ENCODE data around the gene NOL8. TPM values are rescaled to one million over a fixed set of nuclear protein-coding genes. Genes with fewer than 3 reads are reported as not detected.

The NOL8 gene
- total RNA-seq, 1 experiment from 2014 or later = 48.2 TPM

DNA sequence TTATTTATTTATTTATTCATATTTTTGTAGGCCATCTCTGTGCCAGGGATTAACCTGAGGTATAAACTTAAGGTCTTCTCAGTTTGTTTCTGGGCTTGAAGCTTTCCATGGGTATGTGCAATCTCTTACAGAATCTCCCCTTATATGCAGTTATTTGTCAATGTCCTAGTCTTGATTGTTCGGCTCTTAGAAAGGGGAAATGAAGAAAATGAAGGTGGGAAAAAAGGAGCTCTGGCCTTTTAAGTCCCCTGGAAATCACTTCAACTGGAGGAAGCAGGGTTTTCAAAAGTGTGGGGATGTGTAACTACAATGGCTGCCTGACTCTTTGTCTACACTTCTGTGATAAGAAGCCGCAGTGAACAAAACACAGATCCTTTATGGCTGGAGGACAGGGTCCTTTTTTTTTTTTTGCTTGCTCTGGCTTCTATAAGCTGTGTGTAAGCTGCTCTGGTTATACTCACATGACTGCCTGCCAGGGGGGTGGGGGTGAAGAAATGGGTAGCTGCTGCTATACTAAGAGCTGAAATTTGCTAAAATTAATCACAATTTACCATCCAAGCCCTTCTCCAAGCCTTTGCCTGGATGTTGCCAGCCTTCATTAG, 34.3 kb upstream of the NOL8 start:
- TF ChIP-seq EZH2phosphoT487 (IDR thresholded peaks at IDR 0.05; ENCODE audit: borderline replicate concordance) (no peak), JUND (IDR thresholded peaks at IDR 0.05) (no peak), CTCF (IDR thresholded peaks at IDR 0.05 in 2 of 3, conservative IDR thresholded peaks at IDR 0.05 in 1 of 3; ENCODE audit: borderline replicate concordance in 1 of 3, insufficient read depth in 1 of 3, low read depth in 2 of 3, low read length in 2 of 3) (no peak), ZFX (IDR thresholded peaks at IDR 0.05) (no peak), ZBTB33 (IDR thresholded peaks at IDR 0.05; ENCODE audit: extremely low read depth, insufficient replicate concordance, low read length) (no peak), SIN3A (IDR thresholded peaks at IDR 0.05; ENCODE audit: low read depth) (no peak), CEBPB (IDR thresholded peaks at IDR 0.05; ENCODE audit: low read depth) (no peak), ZNF274 (IDR thresholded peaks at IDR 0.05; ENCODE audit: low read depth, low read length) (no peak), FOSL1 (IDR thresholded peaks at IDR 0.05; ENCODE audit: low read depth) (no peak), ATF3 (IDR thresholded peaks at IDR 0.05) (no peak), POLR2A (IDR thresholded peaks at IDR 0.05; ENCODE audit: borderline replicate concordance, extremely low read depth, insufficient read depth, insufficient read length) (no peak)
- TF ChIP-seq, protein P1, sequence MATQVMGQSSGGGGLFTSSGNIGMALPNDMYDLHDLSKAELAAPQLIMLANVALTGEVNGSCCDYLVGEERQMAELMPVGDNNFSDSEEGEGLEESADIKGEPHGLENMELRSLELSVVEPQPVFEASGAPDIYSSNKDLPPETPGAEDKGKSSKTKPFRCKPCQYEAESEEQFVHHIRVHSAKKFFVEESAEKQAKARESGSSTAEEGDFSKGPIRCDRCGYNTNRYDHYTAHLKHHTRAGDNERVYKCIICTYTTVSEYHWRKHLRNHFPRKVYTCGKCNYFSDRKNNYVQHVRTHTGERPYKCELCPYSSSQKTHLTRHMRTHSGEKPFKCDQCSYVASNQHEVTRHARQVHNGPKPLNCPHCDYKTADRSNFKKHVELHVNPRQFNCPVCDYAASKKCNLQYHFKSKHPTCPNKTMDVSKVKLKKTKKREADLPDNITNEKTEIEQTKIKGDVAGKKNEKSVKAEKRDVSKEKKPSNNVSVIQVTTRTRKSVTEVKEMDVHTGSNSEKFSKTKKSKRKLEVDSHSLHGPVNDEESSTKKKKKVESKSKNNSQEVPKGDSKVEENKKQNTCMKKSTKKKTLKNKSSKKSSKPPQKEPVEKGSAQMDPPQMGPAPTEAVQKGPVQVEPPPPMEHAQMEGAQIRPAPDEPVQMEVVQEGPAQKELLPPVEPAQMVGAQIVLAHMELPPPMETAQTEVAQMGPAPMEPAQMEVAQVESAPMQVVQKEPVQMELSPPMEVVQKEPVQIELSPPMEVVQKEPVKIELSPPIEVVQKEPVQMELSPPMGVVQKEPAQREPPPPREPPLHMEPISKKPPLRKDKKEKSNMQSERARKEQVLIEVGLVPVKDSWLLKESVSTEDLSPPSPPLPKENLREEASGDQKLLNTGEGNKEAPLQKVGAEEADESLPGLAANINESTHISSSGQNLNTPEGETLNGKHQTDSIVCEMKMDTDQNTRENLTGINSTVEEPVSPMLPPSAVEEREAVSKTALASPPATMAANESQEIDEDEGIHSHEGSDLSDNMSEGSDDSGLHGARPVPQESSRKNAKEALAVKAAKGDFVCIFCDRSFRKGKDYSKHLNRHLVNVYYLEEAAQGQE (IDR thresholded peaks at IDR 0.05; ENCODE audit: low read depth) = no peak
- TF ChIP-seq, protein P2, sequence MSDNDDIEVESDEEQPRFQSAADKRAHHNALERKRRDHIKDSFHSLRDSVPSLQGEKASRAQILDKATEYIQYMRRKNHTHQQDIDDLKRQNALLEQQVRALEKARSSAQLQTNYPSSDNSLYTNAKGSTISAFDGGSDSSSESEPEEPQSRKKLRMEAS (IDR thresholded peaks at IDR 0.05) = no peak
- intact Hi-C loops (cut with micrococcal nuclease) = no loop called here
- no peaks in the 10 kb centered on the region for H3K79me2 ChIP-seq (ENCODE audit: insufficient read depth, low read length)
- H3K9me2 ChIP-seq (ENCODE audit: insufficient read depth) = no peaks in the 10 kb centered on the region
- ChIA-PET POLR2A (no interaction called here), RAD21 (ENCODE audit: low non-redundant PET in 1 of 2, low total read pairs in 2 of 2, uncharacterized antibody in 2 of 2, unreplicated experiment in 2 of 2) (no interaction called here), CTCF (no interaction called here)
- DNase-seq (ENCODE audit: low read depth, low spot score) (no peak), ATAC-seq (no peak)
- no peak overlapping the region for H3K27ac ChIP-seq (ENCODE audit: low read depth, low read length)
- no peak overlapping the region for H3K9ac ChIP-seq (ENCODE audit: low read length)
- H3K27me3 ChIP-seq (ENCODE audit: insufficient read depth, low read length) = no peaks in the 10 kb centered on the region
- no peak overlapping the region for H2AFZ ChIP-seq (ENCODE audit: low read depth, low read length, poor library complexity, severe bottlenecking)
- H3K9me3 ChIP-seq (ENCODE audit: control insufficient read depth in 1 of 2, insufficient read depth in 1 of 2, low read depth in 1 of 2, low read length in 2 of 2) = no peaks in the 10 kb centered on the region
- H4K20me1 ChIP-seq (ENCODE audit: insufficient read depth) = no peaks in the 10 kb centered on the region
- no TSS peak for BruUV-seq (replicated peaks)
- H3K4me2 ChIP-seq (ENCODE audit: low read length) = no peak overlapping the region
- H3K36me3 ChIP-seq (ENCODE audit: control insufficient read depth in 1 of 2, insufficient read depth in 2 of 2, low read length in 2 of 2) = no peaks in the 10 kb centered on the region
- H3K4me3 ChIP-seq (replicated peaks in 1 of 2; ENCODE audit: low read depth in 1 of 2, low read length in 2 of 2) = no peak overlapping the region
- no peaks in the 10 kb centered on the region for H3K4me1 ChIP-seq (ENCODE audit: control insufficient read depth in 1 of 2, insufficient read depth in 2 of 2, low read length in 2 of 2)

Data from HCT116 (cell line).